ENCODE results near the gene ASPSCR1. TPM values are rescaled to one million over a fixed set of nuclear protein-coding genes. Genes with fewer than 3 reads are reported as not detected.

The ASPSCR1 gene
- total RNA-seq, 1 donor from 2014 or later: 25.6 TPM

GRCh38 chr17:82045936-82046484 lies 68.6 kb downstream of the ASPSCR1 start:
- no peak for TF ChIP-seq CTCF (IDR thresholded peaks at IDR 0.05; ENCODE audit: unreplicated experiment)
- H3K27me3 Mint-ChIP-seq (ENCODE audit: unreplicated experiment): peaks cover 13% of the 10 kb centered on the region
- DNase-seq (ENCODE audit: low spot score): no peak
- no peaks in the 10 kb centered on the region for H3K4me1 Mint-ChIP-seq (ENCODE audit: unreplicated experiment)
- H3K4me3 Mint-ChIP-seq (ENCODE audit: unreplicated experiment): no peak overlapping the region
- H3K9me3 Mint-ChIP-seq (ENCODE audit: unreplicated experiment): no peaks in the 10 kb centered on the region
- H3K36me3 Mint-ChIP-seq (ENCODE audit: low read depth, unreplicated experiment): peaks cover 8% of the 10 kb centered on the region
- H3K27ac Mint-ChIP-seq (ENCODE audit: unreplicated experiment): no peak overlapping the region

- no peak overlapping the region for H3K27ac Mint-ChIP-seq (ENCODE audit: unreplicated experiment)
- H3K27me3 Mint-ChIP-seq (ENCODE audit: unreplicated experiment): peaks cover 9% of the 10 kb centered on the region
- no peaks in the 10 kb centered on the region for H3K9me3 Mint-ChIP-seq (ENCODE audit: unreplicated experiment)
- H3K4me3 Mint-ChIP-seq (ENCODE audit: unreplicated experiment): peak overlapping the region; percentile 62
- no peak for TF ChIP-seq CTCF (IDR thresholded peaks at IDR 0.05; ENCODE audit: unreplicated experiment)
- no peaks in the 10 kb centered on the region for H3K4me1 Mint-ChIP-seq (ENCODE audit: unreplicated experiment)
- peaks cover 8% of the 10 kb centered on the region for H3K36me3 Mint-ChIP-seq (ENCODE audit: low read depth, unreplicated experiment)
- no peak for DNase-seq (ENCODE audit: low spot score)
These were observed 69.5 kb downstream of the ASPSCR1 start for GRCh38 chr17:82046903-82047302.

GRCh38 chr17:82047379-82047778 lies 70.0 kb downstream of the ASPSCR1 start:
- TF ChIP-seq CTCF (IDR thresholded peaks at IDR 0.05; ENCODE audit: unreplicated experiment): no peak
- peak overlapping the region; percentile 62 for H3K4me3 Mint-ChIP-seq (ENCODE audit: unreplicated experiment)
- H3K27ac Mint-ChIP-seq (ENCODE audit: unreplicated experiment): no peak overlapping the region
- peaks cover 8% of the 10 kb centered on the region for H3K36me3 Mint-ChIP-seq (ENCODE audit: low read depth, unreplicated experiment)
- H3K27me3 Mint-ChIP-seq (ENCODE audit: unreplicated experiment): peaks cover 6% of the 10 kb centered on the region
- H3K4me1 Mint-ChIP-seq (ENCODE audit: unreplicated experiment): no peaks in the 10 kb centered on the region
- no peak for DNase-seq (ENCODE audit: low spot score)
- no peaks in the 10 kb centered on the region for H3K9me3 Mint-ChIP-seq (ENCODE audit: unreplicated experiment)

- H3K36me3 Mint-ChIP-seq (ENCODE audit: low read depth, unreplicated experiment): peaks cover 8% of the 10 kb centered on the region
- no peak for TF ChIP-seq CTCF (IDR thresholded peaks at IDR 0.05; ENCODE audit: unreplicated experiment)
- no peaks in the 10 kb centered on the region for H3K9me3 Mint-ChIP-seq (ENCODE audit: unreplicated experiment)
- H3K4me3 Mint-ChIP-seq (ENCODE audit: unreplicated experiment): peak overlapping the region; percentile 62
- H3K27me3 Mint-ChIP-seq (ENCODE audit: unreplicated experiment): peaks cover 6% of the 10 kb centered on the region
- no peak for DNase-seq (ENCODE audit: low spot score)
- H3K27ac Mint-ChIP-seq (ENCODE audit: unreplicated experiment): no peak overlapping the region
- no peaks in the 10 kb centered on the region for H3K4me1 Mint-ChIP-seq (ENCODE audit: unreplicated experiment)
These were observed 70.6 kb downstream of the ASPSCR1 start for GRCh38 chr17:82047914-82048570.

GRCh38 chr17:82048571-82048971 lies 71.1 kb downstream of the ASPSCR1 start:
- peaks cover 7% of the 10 kb centered on the region for H3K27me3 Mint-ChIP-seq (ENCODE audit: unreplicated experiment)
- peaks cover 8% of the 10 kb centered on the region for H3K36me3 Mint-ChIP-seq (ENCODE audit: low read depth, unreplicated experiment)
- no peak for DNase-seq (ENCODE audit: low spot score)
- H3K4me3 Mint-ChIP-seq (ENCODE audit: unreplicated experiment): no peak overlapping the region
- no peaks in the 10 kb centered on the region for H3K4me1 Mint-ChIP-seq (ENCODE audit: unreplicated experiment)
- H3K27ac Mint-ChIP-seq (ENCODE audit: unreplicated experiment): no peak overlapping the region
- H3K9me3 Mint-ChIP-seq (ENCODE audit: unreplicated experiment): no peaks in the 10 kb centered on the region
- no peak for TF ChIP-seq CTCF (IDR thresholded peaks at IDR 0.05; ENCODE audit: unreplicated experiment)

Measured in endothelial cell (in vitro differentiated cells).